ENCODE measurements around the gene BMERB1.

GRCh38 chr16:15567823-15568222 lies 133.4 kb downstream of the BMERB1 start:
- TF ChIP-seq CTCF (conservative IDR thresholded peaks at IDR 0.05; ENCODE audit: low read depth, low read length), result no peak
- no peak for TF ChIP-seq EZH2 (IDR thresholded peaks at IDR 0.05; ENCODE audit: low read length, unreplicated experiment)
- TF ChIP-seq EZH2phosphoT487 (IDR thresholded peaks at IDR 0.05; ENCODE audit: borderline replicate concordance, low read length), result no peak
